ENCODE measurements around the gene PPP1R1C. TPM values are rescaled to one million over a fixed set of nuclear protein-coding genes. Genes with fewer than 3 reads are reported as not detected.

PPP1R1C gene
- total RNA-seq, 4 donors from 2014 or later, result 0.58 TPM; not detected in 3

- Histone ChIP-seq H3K4me1 (peaks cover 0 to 19% (median 6%) of the 10 kb centered on the region in 3 donors), H3K27me3 (no peaks in the 10 kb centered on the region), H3K36me3 (no peaks in the 10 kb centered on the region), H3K4me3 (no peak overlapping the region), H3K9me3 (no peaks in the 10 kb centered on the region), H3K27ac (no peak overlapping the region)
- ATAC-seq, result no peak
- TF ChIP-seq POLR2AphosphoS5 (IDR thresholded peaks at IDR 0.05), result no peak
- no peak for TF ChIP-seq POLR2A (IDR thresholded peaks at IDR 0.05)
- TF ChIP-seq, protein P1, sequence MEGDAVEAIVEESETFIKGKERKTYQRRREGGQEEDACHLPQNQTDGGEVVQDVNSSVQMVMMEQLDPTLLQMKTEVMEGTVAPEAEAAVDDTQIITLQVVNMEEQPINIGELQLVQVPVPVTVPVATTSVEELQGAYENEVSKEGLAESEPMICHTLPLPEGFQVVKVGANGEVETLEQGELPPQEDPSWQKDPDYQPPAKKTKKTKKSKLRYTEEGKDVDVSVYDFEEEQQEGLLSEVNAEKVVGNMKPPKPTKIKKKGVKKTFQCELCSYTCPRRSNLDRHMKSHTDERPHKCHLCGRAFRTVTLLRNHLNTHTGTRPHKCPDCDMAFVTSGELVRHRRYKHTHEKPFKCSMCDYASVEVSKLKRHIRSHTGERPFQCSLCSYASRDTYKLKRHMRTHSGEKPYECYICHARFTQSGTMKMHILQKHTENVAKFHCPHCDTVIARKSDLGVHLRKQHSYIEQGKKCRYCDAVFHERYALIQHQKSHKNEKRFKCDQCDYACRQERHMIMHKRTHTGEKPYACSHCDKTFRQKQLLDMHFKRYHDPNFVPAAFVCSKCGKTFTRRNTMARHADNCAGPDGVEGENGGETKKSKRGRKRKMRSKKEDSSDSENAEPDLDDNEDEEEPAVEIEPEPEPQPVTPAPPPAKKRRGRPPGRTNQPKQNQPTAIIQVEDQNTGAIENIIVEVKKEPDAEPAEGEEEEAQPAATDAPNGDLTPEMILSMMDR (IDR thresholded peaks at IDR 0.05), result no peak
- TF ChIP-seq EP300 (IDR thresholded peaks at IDR 0.05), result no peak
- 69 to 78% methylated on average over 2 to 3 of the region's 3 CpGs for whole genome bisulfite sequencing, 2 donors (ENCODE audit: low coverage in 1 of 2)
Measured at GRCh38 chr2:182062329-182062972, 76.8 kb downstream of the PPP1R1C start.

GRCh38 chr2:182064019-182064778 lies 78.5 kb downstream of the PPP1R1C start:
- Histone ChIP-seq H3K27me3 (no peaks in the 10 kb centered on the region), H3K4me3 (no peak overlapping the region), H3K4me1 (peaks cover 0 to 28% (median 6%) of the 10 kb centered on the region in 3 donors), H3K9me3 (no peaks in the 10 kb centered on the region), H3K36me3 (no peaks in the 10 kb centered on the region), H3K27ac (peak overlapping the region in 3 of 4 donors; percentile 15 to 46 (median 23))
- 38 to 53% methylated on average over 3 of the region's 3 CpGs for WGBS, 2 donors (ENCODE audit: low coverage in 1 of 2)
- ATAC-seq, result peak; percentile 51
- TF ChIP-seq POLR2AphosphoS5 (IDR thresholded peaks at IDR 0.05) (no peak), POLR2A (IDR thresholded peaks at IDR 0.05) (no peak), EP300 (IDR thresholded peaks at IDR 0.05) (no peak)
- TF ChIP-seq, protein P1 (IDR thresholded peaks at IDR 0.05), result no peak

GRCh38 chr2:182066400-182067087 lies 80.9 kb downstream of the PPP1R1C start:
- no peak for ATAC-seq
- Histone ChIP-seq H3K27me3 (no peaks in the 10 kb centered on the region), H3K36me3 (no peaks in the 10 kb centered on the region), H3K4me1 (peaks cover 0 to 28% (median 6%) of the 10 kb centered on the region in 3 donors), H3K27ac (no peak overlapping the region), H3K9me3 (no peaks in the 10 kb centered on the region), H3K4me3 (no peak overlapping the region)
- TF ChIP-seq EP300 (IDR thresholded peaks at IDR 0.05) (no peak), POLR2AphosphoS5 (IDR thresholded peaks at IDR 0.05) (no peak), POLR2A (IDR thresholded peaks at IDR 0.05) (no peak)
- TF ChIP-seq, protein P1 (IDR thresholded peaks at IDR 0.05), result no peak
- 23 to 35% methylated on average over 2 of the region's 2 CpGs for WGBS, 2 donors (ENCODE audit: low coverage in 1 of 2)

DNA sequence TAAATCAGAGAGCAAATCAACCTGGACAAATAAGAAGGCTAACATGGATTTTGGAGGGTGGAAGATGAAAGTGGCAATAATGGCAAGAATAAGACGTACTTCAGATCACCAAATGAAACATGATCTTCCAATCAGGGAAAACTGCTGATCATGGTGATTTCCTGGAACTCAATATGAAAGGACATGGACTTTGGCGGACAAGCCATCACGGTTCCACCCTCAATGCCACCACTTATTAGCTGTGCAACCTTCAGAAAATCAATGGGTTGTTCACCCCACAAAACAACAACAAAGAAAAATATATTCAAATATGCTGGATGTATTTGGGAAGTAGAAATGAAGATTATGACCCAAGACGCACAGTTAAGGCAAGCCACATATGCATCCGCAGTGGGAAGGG lies 81.7 kb downstream of the PPP1R1C start:
- H3K36me3 ChIP-seq, result no peaks in the 10 kb centered on the region
- no peak for ATAC-seq
- H3K9me3 ChIP-seq, result no peaks in the 10 kb centered on the region
- WGBS, 2 donors (ENCODE audit: low coverage in 1 of 2), result 82 to 90% methylated on average over 3 to 5 of the region's 5 CpGs
- TF ChIP-seq POLR2A (IDR thresholded peaks at IDR 0.05) (no peak), EP300 (IDR thresholded peaks at IDR 0.05) (no peak), POLR2AphosphoS5 (IDR thresholded peaks at IDR 0.05) (no peak)
- TF ChIP-seq, protein P1 (IDR thresholded peaks at IDR 0.05), result no peak
- H3K27me3 ChIP-seq, result no peaks in the 10 kb centered on the region
- H3K27ac ChIP-seq, result no peak overlapping the region
- H3K4me1 ChIP-seq, result peaks cover 0 to 27% (median 6%) of the 10 kb centered on the region in 3 donors
- H3K4me3 ChIP-seq, result no peak overlapping the region

Measured in gastroesophageal sphincter (tissue), 4 donors.